Measurements from ENCODE around the gene CDH19.

DNA sequence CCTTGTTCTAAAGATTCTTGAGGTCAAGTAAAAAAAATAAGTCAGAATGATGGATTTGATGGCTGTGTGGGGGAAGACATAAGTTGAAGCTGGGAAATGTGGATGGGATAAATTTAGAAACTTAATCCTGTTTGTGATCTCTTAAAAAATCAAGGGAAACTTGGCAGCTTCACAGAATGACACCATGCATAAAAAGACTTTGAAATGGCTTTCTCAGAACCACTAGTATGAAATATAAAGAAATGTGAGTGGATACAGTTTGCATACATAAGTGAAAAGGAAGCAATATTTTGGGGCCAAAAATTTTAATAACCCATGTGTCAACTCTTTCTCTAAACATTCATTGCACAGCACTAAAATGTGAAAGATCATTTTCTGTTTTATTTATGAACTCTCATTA lies 21.7 kb downstream of the CDH19 start:
- TF ChIP-seq, protein P1, sequence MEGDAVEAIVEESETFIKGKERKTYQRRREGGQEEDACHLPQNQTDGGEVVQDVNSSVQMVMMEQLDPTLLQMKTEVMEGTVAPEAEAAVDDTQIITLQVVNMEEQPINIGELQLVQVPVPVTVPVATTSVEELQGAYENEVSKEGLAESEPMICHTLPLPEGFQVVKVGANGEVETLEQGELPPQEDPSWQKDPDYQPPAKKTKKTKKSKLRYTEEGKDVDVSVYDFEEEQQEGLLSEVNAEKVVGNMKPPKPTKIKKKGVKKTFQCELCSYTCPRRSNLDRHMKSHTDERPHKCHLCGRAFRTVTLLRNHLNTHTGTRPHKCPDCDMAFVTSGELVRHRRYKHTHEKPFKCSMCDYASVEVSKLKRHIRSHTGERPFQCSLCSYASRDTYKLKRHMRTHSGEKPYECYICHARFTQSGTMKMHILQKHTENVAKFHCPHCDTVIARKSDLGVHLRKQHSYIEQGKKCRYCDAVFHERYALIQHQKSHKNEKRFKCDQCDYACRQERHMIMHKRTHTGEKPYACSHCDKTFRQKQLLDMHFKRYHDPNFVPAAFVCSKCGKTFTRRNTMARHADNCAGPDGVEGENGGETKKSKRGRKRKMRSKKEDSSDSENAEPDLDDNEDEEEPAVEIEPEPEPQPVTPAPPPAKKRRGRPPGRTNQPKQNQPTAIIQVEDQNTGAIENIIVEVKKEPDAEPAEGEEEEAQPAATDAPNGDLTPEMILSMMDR (IDR thresholded peaks at IDR 0.05) = no peak
- no peak for TF ChIP-seq POLR2A (IDR thresholded peaks at IDR 0.05)
